Activated B cell treated with CpG ODN at 0.5 μM for 24 hours (primary cell): ENCODE measurements around the gene DNAH9. TPM values are rescaled to one million over a fixed set of nuclear protein-coding genes. Genes with fewer than 3 reads are reported as not detected.

Source experiments
- ATAC-seq: fragments of 200-7000 bp; cut with Tn5 transposase; one replicate; pipeline ENCODE4 v1.10.0; 2021; ENCODE audit warnings: low read depth, mild to moderate bottlenecking, moderate library complexity
- CTCF ChIA-PET: fragments of 350-600 bp; sonication (Branson Sonifier 250); formaldehyde crosslinking; loops from one replicate; lab custom pipeline; 2021; ENCODE audit warnings: antibody characterized with exemption; lab: Charles Lee
- POLR2A ChIA-PET: fragments of 350-600 bp; sonication (Branson Sonifier 250); formaldehyde crosslinking; loops from one replicate; lab custom pipeline; 2021; ENCODE audit warnings: antibody characterized with exemption; lab: Charles Lee
- DNase-seq: peaks from one replicate; pipeline ENCODE4 v3.0.0; 2022
- H3K27ac Mint-ChIP-seq: one replicate; pipeline ENCODE4 v1.8.0; 2020; ENCODE audit warnings: mixed read lengths
- H3K27me3 Mint-ChIP-seq: one replicate; pipeline ENCODE4 v1.8.0; 2021; ENCODE audit warnings: mixed read lengths
- H3K36me3 Mint-ChIP-seq: one replicate; pipeline ENCODE4 v1.8.0; 2021; ENCODE audit warnings: low read depth, mixed read lengths
- H3K4me1 Mint-ChIP-seq: one replicate; pipeline ENCODE4 v1.8.0; 2021; ENCODE audit warnings: mixed read lengths
- H3K4me3 Mint-ChIP-seq: one replicate; pipeline ENCODE4 v1.8.0; 2020; ENCODE audit warnings: mild to moderate bottlenecking, mixed read lengths
- H3K9me3 Mint-ChIP-seq: one replicate; pipeline ENCODE4 v1.8.0; 2020; ENCODE audit warnings: mixed read lengths
- CTCF ChIP-seq: fragments of 200-600 bp; IDR thresholded peaks from one replicate; pipeline ENCODE4 v1.8.0; 2022; ENCODE audit warnings: antibody characterized with exemption, mild to moderate bottlenecking
- intact Hi-C: fragments of 100-400 bp; cut with micrococcal nuclease; formaldehyde crosslinking; loops from one replicate; pipeline ENCODE4 v1.15.1; 2024
- total RNA-seq: library from RNA; stranded (reverse); gene quantifications from 2 replicates; pipeline ENCODE4 v1.2.3, GENCODE V29; 2022

Gene DNAH9
- total RNA-seq, 1 donor from 2014 or later = not detected

GRCh38 chr17:11640463-11640814 is 42.2 kb downstream of the DNAH9 start:
- ChIA-PET POLR2A (no interaction called here), CTCF (interaction anchor here (0.7 kb wide), 1 partner anchor 174 kb away, joined by 3 read pairs; no protein-coding TSS in a partner anchor)
- intact Hi-C loops = no loop called here
- no peak for ATAC-seq
- DNase-seq = no peak
- no peak overlapping the region for H3K27ac Mint-ChIP-seq
- peaks cover 4% of the 10 kb centered on the region for H3K9me3 Mint-ChIP-seq
- no peaks in the 10 kb centered on the region for H3K4me1 Mint-ChIP-seq
- no peak overlapping the region for H3K4me3 Mint-ChIP-seq
- H3K36me3 Mint-ChIP-seq = no peaks in the 10 kb centered on the region
- no peak for TF ChIP-seq CTCF
- no peaks in the 10 kb centered on the region for H3K27me3 Mint-ChIP-seq

- Mint-ChIP-seq H3K9me3 (peaks cover 4% of the 10 kb centered on the region), H3K4me3 (no peak overlapping the region), H3K27ac (no peak overlapping the region), H3K27me3 (no peaks in the 10 kb centered on the region), H3K36me3 (no peaks in the 10 kb centered on the region), H3K4me1 (no peaks in the 10 kb centered on the region)
- DNase-seq (no peak), ATAC-seq (no peak)
- intact Hi-C loops = no loop called here
- TF ChIP-seq CTCF = no peak
- CTCF ChIA-PET = no interaction called here
- POLR2A ChIA-PET = no interaction called here
Measured at GRCh38 chr17:11641521-11642275, 43.4 kb downstream of the DNAH9 start.

GRCh38 chr17:11642655-11643054 is 44.4 kb downstream of the DNAH9 start:
- ATAC-seq (no peak), DNase-seq (no peak)
- Mint-ChIP-seq H3K27me3 (no peaks in the 10 kb centered on the region), H3K36me3 (no peaks in the 10 kb centered on the region), H3K9me3 (peaks cover 4% of the 10 kb centered on the region), H3K27ac (no peak overlapping the region), H3K4me1 (no peaks in the 10 kb centered on the region), H3K4me3 (no peak overlapping the region)
- POLR2A ChIA-PET = no interaction called here
- CTCF ChIA-PET = no interaction called here
- intact Hi-C loops = no loop called here
- TF ChIP-seq CTCF = no peak

GRCh38 chr17:11643851-11644250 is 45.6 kb downstream of the DNAH9 start:
- POLR2A ChIA-PET = no interaction called here
- Mint-ChIP-seq H3K27ac (no peak overlapping the region), H3K4me1 (no peaks in the 10 kb centered on the region), H3K4me3 (no peak overlapping the region), H3K9me3 (peaks cover 2% of the 10 kb centered on the region), H3K27me3 (no peaks in the 10 kb centered on the region), H3K36me3 (no peaks in the 10 kb centered on the region)
- intact Hi-C loops = no loop called here
- CTCF ChIA-PET = interaction anchor here (1.1 to 2.0 kb wide), 4 partner anchors 10 to 769 kb away, joined by 4 to 10 read pairs (median 5); no protein-coding TSS in a partner anchor
- DNase-seq (no peak), ATAC-seq (no peak)
- no peak for TF ChIP-seq CTCF

GRCh38 chr17:11644265-11645212 is 46.3 kb downstream of the DNAH9 start:
- no peaks in the 10 kb centered on the region for H3K27me3 Mint-ChIP-seq
- no peak overlapping the region for H3K4me3 Mint-ChIP-seq
- no peaks in the 10 kb centered on the region for H3K9me3 Mint-ChIP-seq
- H3K36me3 Mint-ChIP-seq = no peaks in the 10 kb centered on the region
- no peaks in the 10 kb centered on the region for H3K4me1 Mint-ChIP-seq
- ATAC-seq = no peak
- DNase-seq = no peak
- ChIA-PET POLR2A (no interaction called here), CTCF (interaction anchor here (0.7 to 2.0 kb wide), 5 partner anchors 9 to 998 kb away, joined by 4 to 10 read pairs (median 4); no protein-coding TSS in a partner anchor)
- no peak overlapping the region for H3K27ac Mint-ChIP-seq
- intact Hi-C loops = no loop called here
- no peak for TF ChIP-seq CTCF
